Measurements from ENCODE around the gene HES4.
"Not testable (repeated sequence)": the region's sequence is repeated elsewhere in the genome, so short reads cannot be mapped to it uniquely, and the experiment has no call there.

Gene HES4

GRCh38 chr1:981491-981954 is 18.4 kb downstream of the HES4 start:
- FAIRE-seq, result no peak
- DNase-seq (ENCODE audit: insufficient read length, low spot score), result no peak
- TF ChIP-seq POLR2A (IDR thresholded peaks at IDR 0.05; ENCODE audit: low read depth, low read length), result no peak
- TF ChIP-seq TAF1 (IDR thresholded peaks at IDR 0.05; ENCODE audit: low read depth, low read length), result no peak
- TF ChIP-seq POU2F2 (IDR thresholded peaks at IDR 0.05; ENCODE audit: low read depth, low read length), result no peak
- no peak for TF ChIP-seq SPI1 (IDR thresholded peaks at IDR 0.05; ENCODE audit: low read depth, low read length)
- no peak for TF ChIP-seq PAX5 (IDR thresholded peaks at IDR 0.05; ENCODE audit: insufficient read depth, low read length, severe bottlenecking)
- TF ChIP-seq POLR2AphosphoS5 (IDR thresholded peaks at IDR 0.05; ENCODE audit: low read depth, low read length), result no peak

GRCh38 chr1:980602-981395 is 19.1 kb downstream of the HES4 start:
- TF ChIP-seq POU2F2 (IDR thresholded peaks at IDR 0.05; ENCODE audit: low read depth, low read length) (no peak), SPI1 (IDR thresholded peaks at IDR 0.05; ENCODE audit: low read depth, low read length) (no peak), PAX5 (IDR thresholded peaks at IDR 0.05; ENCODE audit: insufficient read depth, low read length, severe bottlenecking) (no peak), POLR2AphosphoS5 (IDR thresholded peaks at IDR 0.05; ENCODE audit: low read depth, low read length) (no peak), TAF1 (IDR thresholded peaks at IDR 0.05; ENCODE audit: low read depth, low read length) (no peak), POLR2A (IDR thresholded peaks at IDR 0.05; ENCODE audit: low read depth, low read length) (no peak)
- DNase-seq (ENCODE audit: insufficient read length, low spot score), result no peak
- FAIRE-seq, result no peak

- DNase-seq (ENCODE audit: insufficient read length, low spot score), result no peak
- no peak for TF ChIP-seq POLR2AphosphoS5 (IDR thresholded peaks at IDR 0.05; ENCODE audit: low read depth, low read length)
- no peak for TF ChIP-seq TAF1 (IDR thresholded peaks at IDR 0.05; ENCODE audit: low read depth, low read length)
- TF ChIP-seq POU2F2 (IDR thresholded peaks at IDR 0.05; ENCODE audit: low read depth, low read length), result no peak
- TF ChIP-seq PAX5 (IDR thresholded peaks at IDR 0.05; ENCODE audit: insufficient read depth, low read length, severe bottlenecking), result no peak
- no peak for TF ChIP-seq POLR2A (IDR thresholded peaks at IDR 0.05; ENCODE audit: low read depth, low read length)
- no peak for TF ChIP-seq SPI1 (IDR thresholded peaks at IDR 0.05; ENCODE audit: low read depth, low read length)
- no peak for FAIRE-seq
These were observed 19.7 kb downstream of the HES4 start for GRCh38 chr1:980137-980571.

GRCh38 chr1:979744-980072 is 20.2 kb downstream of the HES4 start:
- no peak for DNase-seq (ENCODE audit: insufficient read length, low spot score)
- no peak for TF ChIP-seq POLR2A (IDR thresholded peaks at IDR 0.05; ENCODE audit: low read depth, low read length)
- no peak for TF ChIP-seq POU2F2 (IDR thresholded peaks at IDR 0.05; ENCODE audit: low read depth, low read length)
- TF ChIP-seq POLR2AphosphoS5 (IDR thresholded peaks at IDR 0.05; ENCODE audit: low read depth, low read length), result no peak
- TF ChIP-seq PAX5 (IDR thresholded peaks at IDR 0.05; ENCODE audit: insufficient read depth, low read length, severe bottlenecking), result no peak
- no peak for TF ChIP-seq SPI1 (IDR thresholded peaks at IDR 0.05; ENCODE audit: low read depth, low read length)
- no peak for TF ChIP-seq TAF1 (IDR thresholded peaks at IDR 0.05; ENCODE audit: low read depth, low read length)
- FAIRE-seq, result no peak

- FAIRE-seq (no peak), DNase-seq (ENCODE audit: insufficient read length, low spot score) (no peak)
- TF ChIP-seq POLR2A (IDR thresholded peaks at IDR 0.05; ENCODE audit: low read depth, low read length) (no peak), TAF1 (IDR thresholded peaks at IDR 0.05; ENCODE audit: low read depth, low read length) (no peak), POU2F2 (IDR thresholded peaks at IDR 0.05; ENCODE audit: low read depth, low read length) (no peak), SPI1 (IDR thresholded peaks at IDR 0.05; ENCODE audit: low read depth, low read length) (no peak), PAX5 (IDR thresholded peaks at IDR 0.05; ENCODE audit: insufficient read depth, low read length, severe bottlenecking) (no peak), POLR2AphosphoS5 (IDR thresholded peaks at IDR 0.05; ENCODE audit: low read depth, low read length) (no peak)
These were observed 20.8 kb downstream of the HES4 start for GRCh38 chr1:978835-979743.

- DNase-seq (ENCODE audit: insufficient read length, low spot score) (no peak), FAIRE-seq (no peak)
These were observed 21.6 kb downstream of the HES4 start for GRCh38 chr1:978069-978834.

GRCh38 chr1:976791-977190 is 23.1 kb downstream of the HES4 start:
- FAIRE-seq; DNase-seq (ENCODE audit: insufficient read length, low spot score): not testable (repeated sequence)

More at GRCh38 chr1:978069-978834, 21.6 kb downstream of the HES4 start:
- TF ChIP-seq POU2F2 (IDR thresholded peaks at IDR 0.05; ENCODE audit: low read depth, low read length) (no peak), POLR2A (IDR thresholded peaks at IDR 0.05; ENCODE audit: low read depth, low read length) (no peak), SPI1 (IDR thresholded peaks at IDR 0.05; ENCODE audit: low read depth, low read length) (no peak), PAX5 (IDR thresholded peaks at IDR 0.05; ENCODE audit: insufficient read depth, low read length, severe bottlenecking) (no peak), POLR2AphosphoS5 (IDR thresholded peaks at IDR 0.05; ENCODE audit: low read depth, low read length) (no peak), TAF1 (IDR thresholded peaks at IDR 0.05; ENCODE audit: low read depth, low read length) (no peak)

- TF ChIP-seq POLR2A (IDR thresholded peaks at IDR 0.05; ENCODE audit: low read depth, low read length), result no peak
- no peak for TF ChIP-seq SPI1 (IDR thresholded peaks at IDR 0.05; ENCODE audit: low read depth, low read length)
- no peak for TF ChIP-seq TAF1 (IDR thresholded peaks at IDR 0.05; ENCODE audit: low read depth, low read length)
- no peak for TF ChIP-seq PAX5 (IDR thresholded peaks at IDR 0.05; ENCODE audit: insufficient read depth, low read length, severe bottlenecking)
- TF ChIP-seq POU2F2 (IDR thresholded peaks at IDR 0.05; ENCODE audit: low read depth, low read length), result no peak
- DNase-seq (ENCODE audit: insufficient read length, low spot score), result peak; percentile 79
- peak; percentile 76 for FAIRE-seq
These were observed 23.8 kb downstream of the HES4 start for GRCh38 chr1:975896-976683.
